NAMALWA (cell line): ENCODE results near the gene USP20.

Experiments
- DNase-seq: peaks from one replicate; pipeline ENCODE4 v3.0.0-alpha.2; 2015; ENCODE audit warnings: low spot score

USP20 gene

DNA sequence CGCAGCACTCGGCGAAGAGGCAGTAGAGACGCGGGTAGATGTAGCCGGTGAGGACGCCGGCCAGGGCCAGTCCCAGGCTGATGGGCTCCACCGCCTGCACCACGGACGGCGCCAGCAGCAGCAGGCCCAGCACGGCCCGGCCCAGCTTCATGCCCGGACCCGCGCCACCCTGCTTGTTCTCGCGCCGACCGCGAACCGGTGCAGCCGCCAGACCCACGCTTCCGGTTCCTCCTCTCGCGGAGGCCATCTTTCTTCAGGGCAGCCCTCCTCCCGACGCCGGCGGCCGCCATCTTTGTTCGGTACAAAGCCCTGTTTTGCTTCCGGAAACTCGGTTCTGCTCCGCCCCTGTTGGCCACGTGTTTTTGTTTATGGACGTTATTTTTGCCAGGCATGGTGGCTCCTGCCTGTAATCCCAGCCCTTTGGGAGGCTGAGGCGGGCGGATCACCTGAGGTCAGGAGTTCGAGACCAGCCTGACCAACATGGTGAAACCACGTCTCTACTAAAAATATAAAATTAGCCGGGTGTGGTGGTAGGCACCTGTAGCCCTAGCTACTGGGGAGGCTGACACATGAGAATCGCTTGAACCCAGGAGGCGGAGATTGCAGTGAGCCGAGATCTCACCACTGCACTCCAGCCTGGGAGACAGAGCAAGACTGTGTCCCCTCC lies 11.2 kb upstream of the USP20 start, which contains the start of gene TOR1A:
Gene TOR1A (minus strand): TSS at position 202 of the 667 bp plus-strand sequence. CDS start 51 bp downstream, at position 151.
- DNase-seq = peak; percentile 96

- DNase-seq = no peak
These were observed 8.9 kb upstream of the USP20 start for GRCh38 chr9:129826344-129826743.

- DNase-seq = no peak
These were observed 8.5 kb upstream of the USP20 start for GRCh38 chr9:129826759-129827158.

DNA sequence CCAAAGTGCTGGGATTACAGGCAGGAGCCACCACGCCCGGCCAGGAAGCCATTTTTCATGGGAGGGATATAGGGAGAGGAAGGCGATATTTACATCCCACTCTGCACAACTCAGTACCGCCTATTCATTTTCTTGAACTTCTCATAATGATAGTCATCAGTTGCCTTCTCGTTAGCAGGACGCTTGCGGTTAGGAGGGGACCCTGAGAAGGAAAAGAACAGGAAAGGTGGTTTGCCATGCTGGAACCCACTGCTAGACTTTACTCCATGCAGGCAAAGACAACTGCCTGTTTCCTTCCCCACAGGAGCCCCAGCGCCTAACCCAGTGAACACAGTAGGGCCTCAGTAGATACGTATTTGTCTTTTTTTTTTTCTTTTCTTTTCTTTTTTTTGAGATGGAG lies 7.2 kb upstream of the USP20 start:
- DNase-seq = no peak

DNA sequence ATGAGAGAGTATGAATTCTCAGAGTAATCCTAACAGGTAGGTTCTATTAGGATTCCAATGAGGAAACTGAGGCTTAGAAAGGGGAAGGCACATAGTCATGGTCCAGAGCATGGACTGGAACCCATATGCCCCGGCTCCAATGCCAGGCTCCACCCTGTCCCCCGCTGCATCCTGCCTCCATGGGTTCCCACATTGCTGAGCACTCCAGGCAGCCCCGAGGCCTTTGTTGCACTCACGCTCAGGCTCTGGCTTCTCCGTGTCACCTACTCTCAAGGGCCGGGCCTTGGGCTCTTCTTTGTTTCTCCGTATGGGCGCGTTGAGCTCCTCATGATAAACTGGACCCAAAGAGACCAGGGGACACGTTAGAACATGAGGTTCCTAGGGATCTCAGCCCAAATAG lies 6.3 kb upstream of the USP20 start:
- no peak for DNase-seq

DNA sequence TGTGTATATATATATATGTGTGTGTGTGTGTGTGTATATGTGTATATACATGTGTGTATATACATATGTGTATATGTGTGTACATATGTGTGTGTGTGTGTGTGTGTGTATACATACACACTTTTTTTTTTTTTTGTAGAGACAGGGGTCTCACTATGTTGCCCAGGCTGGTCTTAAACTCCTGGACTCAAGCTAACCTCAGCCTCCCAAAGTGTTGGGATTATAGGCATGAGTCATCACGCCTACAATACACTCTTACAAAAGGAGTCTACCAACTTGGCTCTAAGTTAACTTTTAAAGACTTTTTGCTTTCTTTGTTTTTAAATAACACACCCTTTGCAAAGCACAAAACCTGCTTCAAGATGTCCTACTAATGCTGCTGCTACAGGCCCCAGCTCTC lies 2.3 kb upstream of the USP20 start:
- DNase-seq = no peak

GRCh38 chr9:129834489-129835127 lies 650 bp upstream of the USP20 start:
- DNase-seq = peak; percentile 49

DNA sequence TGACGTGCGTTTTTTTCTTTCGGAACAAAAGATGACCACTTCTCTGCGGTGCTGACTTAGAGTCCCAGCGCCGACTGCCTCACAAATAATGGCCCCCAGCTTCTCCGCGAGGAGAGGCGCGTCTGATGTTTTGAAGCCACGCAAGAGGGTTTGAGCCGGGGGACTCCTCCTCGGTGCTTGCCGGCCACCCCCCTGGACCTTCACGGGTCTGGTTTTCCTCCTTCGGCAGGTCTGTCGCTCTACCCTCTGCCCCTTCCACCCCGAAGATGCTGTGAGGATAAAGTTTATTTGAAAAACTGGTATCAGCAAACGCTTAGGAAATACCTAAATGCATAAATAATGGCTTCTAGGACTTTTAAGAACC lies 584 bp downstream of the USP20 start:
- peak; percentile 42 for DNase-seq

DNA sequence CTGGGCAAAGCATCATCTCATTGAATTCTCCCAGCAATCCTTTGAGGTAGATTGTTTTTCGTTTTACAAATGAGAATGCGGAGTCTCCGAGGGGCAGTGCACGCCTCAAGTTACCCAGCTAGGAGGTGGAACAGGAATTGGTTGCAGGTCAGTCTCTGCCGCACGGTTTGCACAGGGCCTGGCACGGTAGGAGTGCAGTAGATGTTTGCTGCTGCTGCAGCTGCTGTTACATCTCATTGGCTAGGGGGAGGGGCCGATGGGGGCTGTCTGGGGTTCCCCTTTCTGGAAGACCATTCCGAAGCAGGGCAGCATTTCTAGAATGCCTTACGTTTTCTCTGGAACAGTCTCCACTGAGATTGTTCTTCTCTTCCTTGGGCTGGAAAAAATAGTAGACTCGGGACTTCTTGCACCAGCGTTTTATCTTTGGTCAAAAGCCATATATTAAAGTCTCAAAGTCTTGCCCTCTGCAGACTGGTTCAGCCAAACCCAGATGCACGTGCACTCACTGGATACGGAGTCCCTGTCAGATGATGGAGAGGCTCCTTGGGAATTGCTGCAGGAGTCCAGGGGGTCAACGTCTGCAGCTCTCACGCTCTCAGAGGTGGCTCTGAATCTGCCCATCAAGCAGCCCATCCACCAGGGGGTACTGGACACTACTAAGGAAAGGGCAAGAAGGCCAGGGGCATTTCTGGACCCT lies 1.2 kb downstream of the USP20 start:
- peak; percentile 50 for DNase-seq

DNA sequence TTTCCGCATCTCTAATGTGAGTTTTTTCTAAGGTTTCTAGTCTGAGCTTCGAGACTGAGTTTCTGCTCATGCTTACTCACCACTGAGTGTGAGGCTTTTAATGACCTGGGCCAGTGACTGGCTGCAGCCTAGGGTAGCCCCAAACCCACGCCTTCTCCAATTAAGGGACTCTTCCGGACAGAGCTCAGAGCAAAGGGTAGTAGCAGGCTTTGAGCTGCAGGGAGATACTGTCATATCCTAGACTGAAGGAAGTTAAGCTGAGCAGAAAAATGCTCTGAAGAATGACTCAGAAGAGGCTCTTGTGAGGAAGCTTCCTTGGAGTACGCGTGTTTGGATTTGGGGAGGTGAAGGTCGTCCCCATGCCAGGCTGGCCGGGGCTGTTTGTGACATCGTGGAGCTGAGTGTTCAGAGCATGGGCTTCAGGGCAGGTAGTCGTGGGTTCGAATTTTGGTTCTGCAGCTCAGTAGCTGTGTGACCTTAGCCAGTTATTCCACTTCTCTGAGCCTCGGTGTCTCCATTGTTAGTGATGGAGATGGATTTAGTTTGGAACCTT lies 3.5 kb downstream of the USP20 start:
- DNase-seq = no peak

DNA sequence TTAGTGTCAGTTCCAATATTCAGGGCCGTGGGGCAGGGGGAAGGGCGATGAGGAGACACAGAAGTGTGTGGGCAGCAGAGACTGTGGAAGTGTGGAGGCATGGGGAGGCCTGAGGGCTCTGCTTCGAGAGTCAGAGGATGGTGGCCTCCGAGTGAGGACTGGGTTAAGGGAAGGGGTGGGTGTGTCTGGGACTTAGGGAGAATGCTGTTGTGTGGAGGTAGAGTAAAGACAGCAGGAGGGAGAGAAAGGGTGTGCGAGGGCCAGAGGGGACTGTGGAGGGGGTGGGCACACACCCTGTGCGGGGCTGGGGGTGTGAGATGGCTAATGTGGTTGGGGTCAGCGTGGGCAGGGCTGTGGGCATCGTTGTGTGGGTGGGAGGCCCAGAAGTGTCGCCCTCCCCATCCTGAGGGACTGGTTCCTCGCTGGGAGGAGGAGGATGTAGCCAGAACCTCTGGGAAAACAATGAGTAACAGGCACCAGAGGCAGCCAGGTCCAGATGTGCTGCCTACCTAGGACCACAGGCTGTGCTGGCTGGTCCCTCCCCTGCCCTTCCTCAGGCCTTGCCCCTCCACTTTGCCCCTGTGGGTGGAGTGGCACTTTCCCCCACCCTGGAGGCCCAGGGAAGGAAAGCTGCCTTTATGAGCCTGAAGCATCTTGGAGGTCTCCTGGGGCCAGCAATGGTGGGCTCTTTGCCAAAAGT lies 4.2 kb downstream of the USP20 start:
- DNase-seq = no peak

GRCh38 chr9:129840034-129840433 lies 4.8 kb downstream of the USP20 start:
- DNase-seq = no peak

DNA sequence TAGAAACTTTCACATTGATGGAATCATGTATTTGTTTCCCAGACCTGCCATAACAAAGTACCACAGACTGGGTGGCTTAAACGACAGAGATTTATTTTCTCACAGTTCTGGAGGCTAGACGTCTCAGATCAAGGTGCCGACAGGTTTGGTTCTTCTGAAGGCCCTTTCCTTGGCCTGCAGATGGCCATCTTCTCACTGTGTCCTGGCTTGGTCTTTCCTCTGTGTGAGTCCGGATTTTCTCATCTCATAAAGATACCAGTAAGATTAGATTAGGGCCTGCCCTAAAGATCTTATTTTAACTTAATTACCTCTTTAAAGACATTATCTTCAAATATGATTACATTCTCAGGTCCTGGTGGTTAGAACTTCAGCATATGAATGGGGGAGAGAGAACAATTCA lies 5.8 kb downstream of the USP20 start:
- no peak for DNase-seq

DNA sequence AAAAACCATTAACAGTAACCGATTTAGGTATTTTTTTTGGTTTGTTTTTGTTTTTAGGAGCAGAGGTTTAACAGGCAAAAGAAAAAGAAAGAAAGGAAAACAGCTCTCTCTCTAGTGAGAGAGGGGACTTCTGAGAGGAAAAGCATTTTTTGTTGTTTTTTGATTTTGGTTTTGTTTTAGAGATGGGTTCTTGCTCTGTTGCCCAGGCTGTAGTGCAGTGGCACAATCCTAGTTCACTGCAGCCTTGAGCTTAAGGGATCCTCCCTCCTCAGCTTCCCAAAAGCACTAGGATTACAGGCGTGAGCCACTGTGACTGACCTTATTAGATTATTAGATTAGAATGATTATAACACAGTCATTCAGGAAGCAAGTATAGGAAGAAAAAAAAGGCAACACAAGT lies 10.1 kb downstream of the USP20 start:
- no peak for DNase-seq

- no peak for DNase-seq
These were observed 13.6 kb downstream of the USP20 start for GRCh38 chr9:129848712-129849441.

DNA sequence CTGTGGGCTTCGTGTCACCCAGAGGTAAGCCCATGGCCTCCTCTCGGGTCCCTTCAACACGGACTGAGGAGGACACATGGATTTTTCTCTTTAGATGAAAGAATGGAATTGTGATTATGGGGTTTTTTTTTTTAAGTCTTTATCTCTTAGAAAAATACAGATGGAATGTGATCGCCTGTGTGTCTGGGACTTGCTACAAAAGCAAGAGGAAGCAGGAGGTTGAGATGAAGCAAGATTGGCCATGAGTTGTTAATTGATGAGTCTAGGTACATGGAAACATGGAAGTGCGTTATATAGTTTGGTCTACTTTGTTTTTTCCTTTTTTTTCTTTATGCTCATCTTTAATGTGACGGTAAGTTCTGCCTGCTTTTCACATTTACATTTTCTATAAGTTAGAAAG lies 14.6 kb downstream of the USP20 start:
- DNase-seq = no peak

DNA sequence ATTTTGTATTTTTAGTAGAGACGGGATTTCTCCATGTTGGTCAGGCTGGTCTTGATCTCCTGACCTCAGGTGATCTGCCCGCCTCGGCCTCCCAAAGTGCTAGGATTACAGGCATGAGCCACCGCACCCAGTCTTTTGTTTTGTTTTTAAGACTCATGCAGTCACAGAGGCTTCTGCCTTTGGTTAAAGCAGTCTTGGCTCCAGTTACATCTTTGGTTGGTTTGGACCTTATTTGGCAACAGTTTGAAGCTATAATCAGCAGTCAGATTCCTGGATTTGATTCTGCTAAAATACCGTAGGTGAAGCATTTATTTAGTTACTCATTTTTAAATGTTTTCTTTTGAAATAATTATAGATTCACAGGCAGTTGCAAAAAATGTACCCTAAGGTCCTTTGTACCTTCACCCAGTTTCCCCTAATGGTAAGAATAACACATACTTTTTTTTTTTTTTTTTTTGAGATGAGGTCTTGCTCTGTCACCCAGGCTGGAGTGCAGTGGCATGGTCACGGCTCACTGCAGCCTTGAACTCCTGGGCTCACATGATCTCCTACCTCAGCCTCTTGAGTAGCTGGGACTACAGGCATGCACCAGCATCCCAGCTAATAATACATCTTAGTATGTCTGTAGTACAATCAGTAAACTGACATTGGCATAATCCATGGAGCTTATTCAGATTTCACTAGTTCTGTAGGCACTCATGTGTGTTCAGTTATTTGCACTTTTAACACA lies 15.7 kb downstream of the USP20 start:
- no peak for DNase-seq

DNA sequence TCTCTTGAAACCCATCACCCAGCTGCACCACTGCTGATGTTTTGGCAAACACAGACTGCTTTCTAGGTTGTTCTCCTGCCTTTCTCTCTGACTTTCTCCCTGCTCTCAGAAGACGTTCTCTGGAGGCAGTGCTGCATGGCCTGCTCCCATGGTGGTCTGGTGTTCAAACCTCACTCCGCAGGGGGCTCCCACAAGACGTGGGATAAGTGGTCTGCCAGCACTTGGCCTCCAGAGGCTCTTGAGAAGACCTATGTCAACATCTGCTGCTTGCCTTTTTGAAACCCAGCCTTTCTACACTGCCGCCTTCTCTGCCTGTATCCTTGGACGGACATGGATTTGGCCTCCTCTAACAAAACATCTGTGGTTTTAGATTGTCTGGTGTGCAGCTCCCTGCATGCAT lies 16.6 kb downstream of the USP20 start:
- DNase-seq = no peak

GRCh38 chr9:129852579-129852978 lies 17.3 kb downstream of the USP20 start:
- DNase-seq = no peak

DNA sequence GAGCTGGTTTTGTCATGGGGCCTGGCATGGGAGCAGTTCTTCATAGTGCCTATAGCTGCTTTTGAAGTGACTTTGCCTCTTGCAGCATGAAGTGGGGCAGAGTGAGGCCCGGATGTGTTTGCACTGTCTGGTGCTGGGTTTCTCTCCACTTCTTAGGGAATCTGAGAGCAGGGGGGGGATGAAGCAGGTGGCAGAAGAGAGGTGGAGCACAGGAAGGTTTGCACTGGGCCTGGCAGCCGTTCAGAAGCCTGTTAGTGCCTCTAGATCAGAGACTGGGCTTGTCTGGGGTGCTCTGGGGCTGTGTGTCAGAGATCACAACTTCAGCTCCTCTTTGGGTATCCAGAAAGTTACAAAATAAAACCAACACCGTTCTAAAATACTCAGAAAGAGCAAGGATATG lies 18.4 kb downstream of the USP20 start:
- no peak for DNase-seq

GRCh38 chr9:129854588-129855110 lies 19.4 kb downstream of the USP20 start:
- DNase-seq = no peak
